Hematopoietic multipotent progenitor cell treated with erythropoietin and hydrocortisone succinate and interleukin-3 and kit ligand, for 15 days (in vitro differentiated cells): Measurements from ENCODE around the gene TMEM121.
"Not testable (repeated sequence)": the region's sequence is repeated elsewhere in the genome, so short reads cannot be mapped to it uniquely, and the experiment has no call there.

Experiments
- DNase-seq: peaks from one replicate; pipeline ENCODE4 v3.0.0-alpha.2; 2015; ENCODE audit warnings: low spot score

The TMEM121 gene

GRCh38 chr14:105547072-105547471 lies 20.7 kb downstream of the TMEM121 start:
- DNase-seq = not testable (repeated sequence)

DNA sequence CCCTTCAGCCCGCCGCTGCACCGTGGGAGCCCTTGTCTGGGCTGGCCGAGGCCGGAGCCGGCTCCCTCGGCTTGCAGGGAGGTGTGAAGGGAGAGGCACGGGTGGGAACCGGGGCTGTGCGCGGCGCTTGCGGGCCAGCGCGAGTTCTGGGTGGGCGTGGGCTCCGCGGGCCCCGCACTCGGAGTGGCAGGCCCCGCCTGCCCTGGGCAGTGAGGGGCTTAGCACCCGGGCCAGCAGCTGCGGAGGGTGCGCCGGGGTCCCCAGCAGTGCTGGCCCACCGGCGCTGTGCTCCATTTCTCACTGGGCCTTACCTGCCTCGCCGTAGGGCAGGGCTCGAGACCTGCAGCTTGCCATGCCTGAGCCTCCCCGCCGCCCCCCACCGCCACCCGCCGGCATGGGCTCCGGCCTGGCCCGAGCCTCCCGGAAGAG lies 21.4 kb downstream of the TMEM121 start:
- no peak for DNase-seq

DNA sequence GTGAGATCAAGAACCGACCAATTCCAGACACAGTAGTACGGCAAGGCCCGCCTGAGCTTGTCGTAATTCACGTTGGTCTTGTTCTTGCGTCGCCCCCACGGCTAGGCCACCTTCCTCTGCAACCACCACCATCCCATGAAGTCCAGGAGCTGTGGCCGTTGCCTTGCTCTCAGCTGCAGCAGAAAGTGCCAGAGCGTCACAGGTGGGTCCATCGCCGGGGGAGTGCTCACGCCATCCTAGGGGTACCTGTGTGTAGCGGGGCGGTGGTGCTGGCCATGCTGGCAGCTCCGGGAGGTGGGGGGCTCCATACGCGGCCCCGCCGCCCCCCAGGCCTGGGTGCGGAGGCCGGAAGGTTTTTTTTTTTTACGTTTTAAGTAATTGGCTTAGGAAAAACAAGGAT lies 23.1 kb downstream of the TMEM121 start:
- DNase-seq = no peak

- no peak for DNase-seq
Observed at GRCh38 chr14:105554022-105554421, 27.6 kb downstream of the TMEM121 start.

DNA sequence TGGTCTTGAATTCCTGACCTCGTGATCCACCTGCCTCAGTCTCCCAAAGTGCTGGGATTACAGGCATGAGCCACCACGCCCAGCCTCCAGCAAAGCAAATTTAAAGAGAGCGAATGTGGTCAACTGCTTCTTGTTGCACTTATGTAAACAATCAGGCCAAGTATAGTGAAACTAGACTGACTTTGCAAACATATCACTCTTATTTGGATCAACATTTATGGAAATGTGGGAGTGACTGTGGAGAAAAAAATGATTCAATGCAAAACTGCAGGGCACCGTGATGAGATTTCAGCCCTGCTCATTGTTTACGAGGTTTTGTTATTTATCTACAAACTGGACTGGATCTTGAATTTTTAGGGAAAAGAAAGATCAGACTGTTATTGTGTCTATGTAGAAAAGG lies 28.1 kb downstream of the TMEM121 start:
- DNase-seq = no peak

- DNase-seq = not testable (repeated sequence)
Observed at GRCh38 chr14:105557671-105558070, 31.3 kb downstream of the TMEM121 start.

GRCh38 chr14:105558449-105559154 lies 32.2 kb downstream of the TMEM121 start:
- not testable (repeated sequence) for DNase-seq

GRCh38 chr14:105559384-105560047 lies 33.1 kb downstream of the TMEM121 start:
- not testable (repeated sequence) for DNase-seq

- not testable (repeated sequence) for DNase-seq
Observed at GRCh38 chr14:105560048-105560669, 33.8 kb downstream of the TMEM121 start.

- DNase-seq = not testable (repeated sequence)
Observed at GRCh38 chr14:105561345-105561744, 35.0 kb downstream of the TMEM121 start.

DNA sequence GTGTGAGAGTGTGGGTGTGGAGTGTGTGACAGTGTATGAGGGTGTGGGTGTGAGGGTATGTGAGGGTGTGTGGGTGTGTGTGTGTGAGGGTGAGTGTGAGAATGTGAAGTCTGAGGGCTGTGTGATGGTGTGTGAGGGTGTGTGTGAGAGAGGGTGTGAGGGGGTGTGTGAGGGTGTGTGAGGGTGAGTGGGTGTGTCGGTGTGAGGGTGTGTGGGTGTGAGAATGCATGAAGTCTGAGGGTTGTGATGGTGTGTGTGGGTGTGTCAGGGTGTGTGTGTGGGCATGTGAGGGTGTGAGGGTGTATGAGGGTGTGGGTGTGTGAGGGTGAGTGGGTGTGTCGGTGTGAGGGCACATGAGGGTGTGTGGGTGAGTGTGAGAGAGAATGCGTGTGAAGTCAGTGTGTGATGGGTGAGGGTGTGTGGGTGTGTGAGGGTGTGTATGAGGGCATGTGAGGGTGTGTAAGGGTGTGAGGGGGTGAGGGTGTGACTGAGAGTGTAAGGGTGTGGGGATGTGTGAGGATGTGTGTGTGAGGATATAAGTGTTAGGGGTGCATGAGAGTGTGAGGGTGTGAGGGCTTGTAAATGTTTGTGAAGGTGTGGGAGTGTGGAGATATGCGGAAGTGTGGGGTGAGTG lies 36.4 kb downstream of the TMEM121 start:
- DNase-seq = no peak

DNA sequence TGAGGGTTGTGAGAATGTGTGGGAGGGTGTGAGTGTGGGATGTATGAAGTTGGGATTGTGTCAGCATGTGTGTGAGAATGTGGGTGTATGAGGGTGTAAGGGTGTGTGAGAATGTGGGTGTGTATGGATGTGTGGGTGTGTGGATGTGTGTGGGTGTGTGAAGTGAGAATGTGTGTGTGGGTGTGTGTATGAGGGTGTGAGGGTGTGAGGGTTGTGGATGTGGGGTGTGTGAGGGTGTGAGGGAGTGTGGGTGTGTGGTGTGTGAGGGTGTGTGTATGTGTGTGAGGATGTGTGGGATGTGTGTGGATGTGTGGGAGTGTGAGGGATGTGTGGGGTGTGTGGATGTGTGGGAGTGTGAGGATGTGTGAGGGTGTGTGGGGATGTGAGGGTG lies 37.0 kb downstream of the TMEM121 start:
- DNase-seq = no peak

- DNase-seq = not testable (repeated sequence)
Observed at GRCh38 chr14:105564536-105564935, 38.2 kb downstream of the TMEM121 start.

- DNase-seq = not testable (repeated sequence)
Observed at GRCh38 chr14:105565185-105565919, 39.0 kb downstream of the TMEM121 start.

DNA sequence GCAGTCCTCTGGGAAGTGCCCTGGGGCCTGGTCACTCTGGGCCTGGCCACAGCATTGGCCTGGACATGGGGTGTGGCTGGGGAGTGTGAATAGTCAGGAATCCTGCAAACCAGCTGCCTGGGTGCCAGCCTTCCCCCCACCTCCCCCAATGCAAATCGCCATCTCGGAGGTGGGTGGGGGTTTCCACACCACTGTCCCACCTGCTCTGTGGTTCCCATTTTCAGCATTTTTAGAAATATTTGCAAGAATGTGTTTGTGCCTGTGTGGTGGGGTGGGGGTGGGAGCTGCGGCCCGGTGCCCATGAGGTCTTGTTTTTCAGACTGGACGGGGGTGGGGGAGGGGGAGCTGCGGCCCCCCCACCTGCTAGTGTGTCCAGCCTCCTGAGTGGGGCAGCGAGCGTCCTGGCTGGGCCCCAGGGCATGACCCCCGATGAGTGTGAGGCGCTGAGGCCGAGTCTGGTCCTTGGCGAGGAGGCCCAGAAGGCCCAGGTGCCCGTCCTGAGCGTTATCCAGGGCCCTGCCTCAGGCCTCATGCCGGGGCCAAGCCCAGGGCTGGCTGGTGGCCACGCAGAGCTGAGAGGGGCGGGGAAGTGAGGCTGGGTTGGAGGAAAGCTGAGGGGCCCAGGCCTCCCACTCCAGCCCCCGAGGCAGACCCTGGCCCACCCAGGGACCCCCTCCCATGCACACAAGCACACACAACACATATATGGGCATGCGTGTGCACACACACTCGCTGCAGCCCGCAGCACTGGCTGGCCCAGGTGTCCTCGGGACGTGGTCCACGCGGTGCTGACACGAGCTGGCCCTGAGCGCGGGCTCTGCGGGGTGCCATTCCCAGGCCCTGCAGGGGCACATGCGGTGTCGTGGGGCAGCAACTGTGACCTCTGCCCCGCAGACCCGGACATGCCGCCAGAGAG lies 40.1 kb downstream of the TMEM121 start:
- DNase-seq = not testable (repeated sequence)

DNA sequence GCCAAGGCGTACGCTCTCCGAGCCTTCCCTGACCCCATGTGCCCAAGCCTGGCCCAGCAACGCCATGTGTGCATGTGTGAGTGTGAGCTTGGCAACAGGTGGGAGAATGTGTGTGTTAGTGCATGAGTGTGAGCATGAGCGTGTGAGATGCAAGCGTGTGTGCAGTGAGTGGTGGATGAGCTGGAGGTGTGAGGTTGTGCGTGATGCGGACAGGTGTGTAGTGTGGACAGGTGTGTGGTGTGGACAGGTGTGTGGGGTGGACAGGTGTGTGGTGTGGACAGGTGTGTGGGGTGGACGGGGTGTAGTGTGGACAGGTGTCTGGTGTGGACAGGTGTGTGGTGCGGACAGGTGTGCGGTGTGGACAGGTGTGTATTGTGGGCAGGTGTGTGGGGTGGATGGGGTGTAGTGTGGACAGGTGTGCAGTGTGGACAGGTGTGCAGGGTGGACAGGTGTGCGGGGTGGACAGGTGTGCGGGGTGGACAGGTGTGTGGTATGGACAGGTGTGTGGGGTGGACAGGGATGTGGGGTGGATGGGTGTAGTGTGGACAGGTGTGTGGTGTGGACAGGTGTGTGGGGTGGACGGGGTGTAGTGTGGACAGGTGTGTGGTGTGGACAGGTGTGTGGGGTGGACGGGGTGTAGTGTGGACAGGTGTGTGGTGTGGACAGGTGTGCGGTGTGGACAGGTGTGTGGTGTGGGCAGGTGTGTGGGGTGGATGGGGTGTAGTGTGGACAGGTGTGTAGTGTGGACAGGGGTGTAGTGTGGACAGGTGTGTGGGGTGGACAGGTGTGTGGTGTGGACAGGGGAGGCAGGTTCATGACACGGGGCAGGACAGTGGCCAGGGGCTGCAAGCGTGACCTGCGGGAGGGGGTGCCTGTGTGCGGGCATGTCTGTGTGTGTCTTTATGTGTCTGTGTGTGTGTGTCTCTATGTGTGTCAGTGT lies 41.1 kb downstream of the TMEM121 start:
- DNase-seq = not testable (repeated sequence)

- DNase-seq = not testable (repeated sequence)
Observed at GRCh38 chr14:105568140-105568843, 41.9 kb downstream of the TMEM121 start.

DNA sequence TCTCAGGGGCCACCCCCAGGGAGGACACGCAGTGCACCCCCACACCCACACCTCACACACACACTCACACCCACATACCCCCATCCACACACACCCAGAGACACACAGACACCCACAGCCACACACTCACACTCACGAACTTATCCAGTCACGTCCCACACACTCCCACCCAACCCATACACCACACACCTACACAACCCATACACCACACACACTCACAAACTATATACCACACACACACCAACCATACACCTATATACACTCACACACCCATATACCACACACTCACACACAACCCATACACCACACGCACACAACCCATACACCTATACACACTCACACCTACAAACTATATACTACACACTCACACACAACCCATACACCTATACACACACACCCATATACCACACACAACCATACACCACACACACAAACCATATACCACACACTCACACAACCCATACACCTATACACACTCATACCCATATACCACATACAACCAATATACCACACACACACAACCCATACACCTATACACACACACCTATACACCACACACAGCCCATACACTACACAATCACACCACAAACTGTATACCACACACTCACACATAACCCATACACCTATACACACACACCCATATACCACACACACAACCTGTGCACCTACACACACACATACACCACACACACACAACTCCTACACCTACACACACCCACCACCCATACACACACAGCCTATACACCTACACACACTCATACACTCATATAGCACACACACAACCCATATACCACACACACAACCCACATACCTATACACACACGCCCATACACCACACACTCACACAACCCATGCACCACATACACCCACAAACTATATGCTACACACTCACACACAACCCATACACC lies 42.7 kb downstream of the TMEM121 start:
- DNase-seq = no peak
